ENCODE measurements around the gene DMBX1. TPM values are rescaled to one million over a fixed set of nuclear protein-coding genes. Genes with fewer than 3 reads are reported as not detected.

Gene DMBX1
- polyA plus RNA-seq, 1 of the 3 experiments (the other 2 are of a cell fraction): not detected

DNA sequence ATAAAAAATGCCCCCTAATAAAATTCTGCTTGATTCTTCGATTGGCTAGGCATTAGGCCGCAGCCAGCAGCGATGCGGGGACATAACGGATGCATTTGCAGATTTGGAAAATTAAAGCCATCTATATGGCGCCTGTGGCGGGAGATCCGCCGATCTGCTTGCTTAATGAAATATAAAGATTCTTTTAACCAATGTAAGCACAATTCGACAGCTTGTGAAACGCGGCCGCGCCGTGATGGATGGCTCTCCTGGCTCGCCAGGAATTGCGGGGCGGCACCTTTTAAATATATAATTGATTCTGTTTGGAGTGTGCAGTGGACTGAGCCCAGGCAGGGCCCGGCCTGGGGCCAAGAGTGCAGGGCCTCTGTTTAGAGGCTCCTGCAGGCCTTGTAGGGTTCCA lies 8.0 kb downstream of the DMBX1 start:
- Histone ChIP-seq H4K20me1 (ENCODE audit: insufficient read depth) (no peaks in the 10 kb centered on the region), H3K4me3 (ENCODE audit: low read depth in 2 of 2, low read length in 1 of 2) (no peak overlapping the region), H3K36me3 (replicated peaks in 1 of 2; ENCODE audit: control insufficient read depth in 1 of 2, insufficient read depth in 2 of 2, low read length in 1 of 2) (no peaks in the 10 kb centered on the region), H3K27me3 (ENCODE audit: insufficient read depth) (peaks cover 8% of the 10 kb centered on the region), H3F3A (replicated peaks; ENCODE audit: insufficient read depth) (no peaks in the 10 kb centered on the region), H3K9ac (no peak overlapping the region), H3K79me2 (ENCODE audit: insufficient read depth) (no peaks in the 10 kb centered on the region), H3K4me1 (ENCODE audit: control insufficient read depth in 1 of 2, insufficient read depth in 2 of 2, low read depth in 1 of 2, low read length in 1 of 2) (no peaks in the 10 kb centered on the region), H3K27ac (ENCODE audit: low read depth in 2 of 2, low read length in 1 of 2) (no peak overlapping the region), H3K9me2 (no peaks in the 10 kb centered on the region), H3K9me3 (no peaks in the 10 kb centered on the region), H2AFZ (ENCODE audit: low read depth) (no peak overlapping the region), H3K4me2 (no peak overlapping the region)
- ChIA-PET POLR2A (no interaction called here), CTCF (interaction anchor here (1.2 kb wide), 1 partner anchor 31 kb away, joined by 5 read pairs; no protein-coding TSS in a partner anchor)
- DNase-seq: no peak
- TF ChIP-seq CHD2 (IDR thresholded peaks at IDR 0.05; ENCODE audit: low read length, partially characterized antibody) (no peak), FOXJ3 (CRISPR knock-in tag; IDR thresholded peaks at IDR 0.05) (no peak), EP300 (IDR thresholded peaks at IDR 0.05; ENCODE audit: borderline replicate concordance in 1 of 2, low read depth in 1 of 2, low read length in 1 of 2) (no peak), TEAD4 (IDR thresholded peaks at IDR 0.05; ENCODE audit: borderline replicate concordance, insufficient read depth) (no peak), EZH2phosphoT487 (IDR thresholded peaks at IDR 0.05; ENCODE audit: borderline replicate concordance, low read depth) (no peak), TAF1 (IDR thresholded peaks at IDR 0.05; ENCODE audit: borderline replicate concordance, low read depth, low read length) (no peak), MXI1 (IDR thresholded peaks at IDR 0.05; ENCODE audit: low read depth, low read length) (no peak)
- TF ChIP-seq, protein P1, sequence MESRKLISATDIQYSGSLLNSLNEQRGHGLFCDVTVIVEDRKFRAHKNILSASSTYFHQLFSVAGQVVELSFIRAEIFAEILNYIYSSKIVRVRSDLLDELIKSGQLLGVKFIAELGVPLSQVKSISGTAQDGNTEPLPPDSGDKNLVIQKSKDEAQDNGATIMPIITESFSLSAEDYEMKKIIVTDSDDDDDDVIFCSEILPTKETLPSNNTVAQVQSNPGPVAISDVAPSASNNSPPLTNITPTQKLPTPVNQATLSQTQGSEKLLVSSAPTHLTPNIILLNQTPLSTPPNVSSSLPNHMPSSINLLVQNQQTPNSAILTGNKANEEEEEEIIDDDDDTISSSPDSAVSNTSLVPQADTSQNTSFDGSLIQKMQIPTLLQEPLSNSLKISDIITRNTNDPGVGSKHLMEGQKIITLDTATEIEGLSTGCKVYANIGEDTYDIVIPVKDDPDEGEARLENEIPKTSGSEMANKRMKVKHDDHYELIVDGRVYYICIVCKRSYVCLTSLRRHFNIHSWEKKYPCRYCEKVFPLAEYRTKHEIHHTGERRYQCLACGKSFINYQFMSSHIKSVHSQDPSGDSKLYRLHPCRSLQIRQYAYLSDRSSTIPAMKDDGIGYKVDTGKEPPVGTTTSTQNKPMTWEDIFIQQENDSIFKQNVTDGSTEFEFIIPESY (IDR thresholded peaks at IDR 0.05; ENCODE audit: borderline replicate concordance, low read depth): no peak
- TF ChIP-seq, protein P2, sequence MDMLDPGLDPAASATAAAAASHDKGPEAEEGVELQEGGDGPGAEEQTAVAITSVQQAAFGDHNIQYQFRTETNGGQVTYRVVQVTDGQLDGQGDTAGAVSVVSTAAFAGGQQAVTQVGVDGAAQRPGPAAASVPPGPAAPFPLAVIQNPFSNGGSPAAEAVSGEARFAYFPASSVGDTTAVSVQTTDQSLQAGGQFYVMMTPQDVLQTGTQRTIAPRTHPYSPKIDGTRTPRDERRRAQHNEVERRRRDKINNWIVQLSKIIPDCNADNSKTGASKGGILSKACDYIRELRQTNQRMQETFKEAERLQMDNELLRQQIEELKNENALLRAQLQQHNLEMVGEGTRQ (IDR thresholded peaks at IDR 0.05; ENCODE audit: borderline replicate concordance, low read depth, low read length): no peak
- TF ChIP-seq, protein P3, sequence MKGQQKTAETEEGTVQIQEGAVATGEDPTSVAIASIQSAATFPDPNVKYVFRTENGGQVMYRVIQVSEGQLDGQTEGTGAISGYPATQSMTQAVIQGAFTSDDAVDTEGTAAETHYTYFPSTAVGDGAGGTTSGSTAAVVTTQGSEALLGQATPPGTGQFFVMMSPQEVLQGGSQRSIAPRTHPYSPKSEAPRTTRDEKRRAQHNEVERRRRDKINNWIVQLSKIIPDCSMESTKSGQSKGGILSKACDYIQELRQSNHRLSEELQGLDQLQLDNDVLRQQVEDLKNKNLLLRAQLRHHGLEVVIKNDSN (IDR thresholded peaks at IDR 0.05; ENCODE audit: borderline replicate concordance, low read depth): no peak
- 87% methylated on average over 19 of the region's 19 CpGs for WGBS (ENCODE audit: low lambda C conversion rate)

DNA sequence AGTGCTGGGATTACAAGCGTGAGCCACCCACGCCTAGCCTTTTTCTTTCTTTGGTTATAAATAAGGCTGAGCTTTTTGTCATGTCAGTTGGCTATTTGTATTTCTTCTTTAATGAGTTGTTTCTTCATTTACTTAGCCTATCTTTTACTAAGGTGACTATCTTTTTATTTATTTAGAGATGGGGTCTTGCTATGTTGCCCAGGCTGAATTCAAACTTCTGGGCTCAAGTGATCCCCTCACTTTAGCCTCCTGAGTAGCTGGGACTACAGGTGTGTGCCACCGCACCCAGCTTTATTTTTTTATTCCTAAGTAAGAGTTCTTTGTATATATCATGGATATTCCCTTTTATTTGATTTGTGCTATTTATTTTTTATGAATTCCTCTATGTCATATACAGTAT lies 11.9 kb downstream of the DMBX1 start:
- no peaks in the 10 kb centered on the region for H3K79me2 ChIP-seq (ENCODE audit: insufficient read depth)
- H3K9me2 ChIP-seq: no peaks in the 10 kb centered on the region
- TF ChIP-seq NFIC (IDR thresholded peaks at IDR 0.05; ENCODE audit: borderline replicate concordance) (no peak), RAD21 (IDR thresholded peaks at IDR 0.05; ENCODE audit: low read length) (no peak), GATA2 (CRISPR knock-in tag; IDR thresholded peaks at IDR 0.05) (no peak), EZH2phosphoT487 (IDR thresholded peaks at IDR 0.05; ENCODE audit: borderline replicate concordance, low read depth) (no peak), NRF1 (IDR thresholded peaks at IDR 0.05; ENCODE audit: low read depth, low read length) (no peak), SMC3 (IDR thresholded peaks at IDR 0.05; ENCODE audit: low read depth, low read length) (no peak), EP300 (IDR thresholded peaks at IDR 0.05; ENCODE audit: borderline replicate concordance in 1 of 2, low read depth in 1 of 2, low read length in 1 of 2) (no peak), TEAD4 (IDR thresholded peaks at IDR 0.05; ENCODE audit: borderline replicate concordance, insufficient read depth) (no peak), POLR2AphosphoS5 (IDR thresholded peaks at IDR 0.05; ENCODE audit: low read depth, low read length) (no peak), GABPA (IDR thresholded peaks at IDR 0.05; ENCODE audit: low read depth) (no peak)
- TF ChIP-seq, protein P1 (IDR thresholded peaks at IDR 0.05; ENCODE audit: borderline replicate concordance, low read depth): no peak
- TF ChIP-seq, protein P4, sequence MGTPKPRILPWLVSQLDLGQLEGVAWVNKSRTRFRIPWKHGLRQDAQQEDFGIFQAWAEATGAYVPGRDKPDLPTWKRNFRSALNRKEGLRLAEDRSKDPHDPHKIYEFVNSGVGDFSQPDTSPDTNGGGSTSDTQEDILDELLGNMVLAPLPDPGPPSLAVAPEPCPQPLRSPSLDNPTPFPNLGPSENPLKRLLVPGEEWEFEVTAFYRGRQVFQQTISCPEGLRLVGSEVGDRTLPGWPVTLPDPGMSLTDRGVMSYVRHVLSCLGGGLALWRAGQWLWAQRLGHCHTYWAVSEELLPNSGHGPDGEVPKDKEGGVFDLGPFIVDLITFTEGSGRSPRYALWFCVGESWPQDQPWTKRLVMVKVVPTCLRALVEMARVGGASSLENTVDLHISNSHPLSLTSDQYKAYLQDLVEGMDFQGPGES (IDR thresholded peaks at IDR 0.05; ENCODE audit: low read depth, low read length): no peak
- TF ChIP-seq, protein P3 (IDR thresholded peaks at IDR 0.05; ENCODE audit: borderline replicate concordance, low read depth): no peak
- no peak overlapping the region for H3K4me2 ChIP-seq
- H3F3A ChIP-seq (replicated peaks; ENCODE audit: insufficient read depth): no peaks in the 10 kb centered on the region
- H3K9me3 ChIP-seq: no peaks in the 10 kb centered on the region
- H3K9ac ChIP-seq: no peak overlapping the region
- no peaks in the 10 kb centered on the region for H3K36me3 ChIP-seq (replicated peaks in 1 of 2; ENCODE audit: control insufficient read depth in 1 of 2, insufficient read depth in 2 of 2, low read length in 1 of 2)
- H3K27ac ChIP-seq (ENCODE audit: low read depth in 2 of 2, low read length in 1 of 2): no peak overlapping the region
- ChIA-PET POLR2A (no interaction called here), CTCF (interaction anchor here (0.8 to 2.7 kb wide), 4 partner anchors 15 to 55 kb away, joined by 3 to 13 read pairs (median 4); no protein-coding TSS in a partner anchor)
- H3K4me1 ChIP-seq (ENCODE audit: control insufficient read depth in 1 of 2, insufficient read depth in 2 of 2, low read depth in 1 of 2, low read length in 1 of 2): no peaks in the 10 kb centered on the region
- H4K20me1 ChIP-seq (ENCODE audit: insufficient read depth): no peaks in the 10 kb centered on the region
- 93% methylated on average over 3 of the region's 3 CpGs for WGBS (ENCODE audit: low lambda C conversion rate)
- H2AFZ ChIP-seq (ENCODE audit: low read depth): no peak overlapping the region
- no peak overlapping the region for H3K4me3 ChIP-seq (ENCODE audit: low read depth in 2 of 2, low read length in 1 of 2)
- H3K27me3 ChIP-seq (ENCODE audit: insufficient read depth): no peaks in the 10 kb centered on the region; the same call in 1 of the 2 replicates
- no peak for DNase-seq
